H1 (cell line): ENCODE measurements around the gene ENO4. TPM values are rescaled to one million over a fixed set of nuclear protein-coding genes. Genes with fewer than 3 reads are reported as not detected.

Source experiments
- CTCF ChIA-PET: fragments of 300-600 bp; sonication (Branson Sonifier 250); formaldehyde crosslinking; loops from one replicate; lab custom pipeline; 2021; ENCODE audit not compliant: partially characterized antibody; lab: Charles Lee
- POLR2A ChIA-PET: fragments of 300-600 bp; sonication (Branson Sonifier 250); formaldehyde crosslinking; loops from one replicate; lab custom pipeline; 2021; ENCODE audit warnings: inconsistent platforms; ENCODE audit not compliant: partially characterized antibody; lab: Charles Lee
- DNase-seq, 2 experiments: peaks; one replicate each; pipeline versions ENCODE4 v3.0.0 to v3.0.0-alpha.2; 2010 to 2022; ENCODE audit warnings: low spot score in 2 of 2, low read depth in 1 of 2, mixed read lengths in 1 of 2
- FAIRE-seq: peaks from 2 replicates; lab custom pipeline; 2011; peaks lifted over from hg19 to GRCh38; lab: Jason Lieb, UNC
- H2AFZ ChIP-seq: 2 replicates; pipeline ENCODE4 v1.8.1; 2012; ENCODE audit warnings: low read length, inconsistent platforms
- H2AK5ac ChIP-seq: 2 replicates; pipeline ENCODE4 v1.6.1; 2013; ENCODE audit warnings: low read depth, low read length
- H2BK120ac ChIP-seq: replicated peaks from 2 replicates; pipeline ENCODE3; 2013; ENCODE audit warnings: low read depth, low read length, inconsistent platforms
- H2BK12ac ChIP-seq: 2 replicates; pipeline ENCODE4 v1.6.1; 2013; ENCODE audit warnings: low read depth, low read length
- H2BK15ac ChIP-seq: 2 replicates; pipeline ENCODE4 v1.6.1; 2013; ENCODE audit warnings: low read length
- H2BK20ac ChIP-seq: 2 replicates; pipeline ENCODE4 v1.6.1; 2013; ENCODE audit warnings: low read length
- H2BK5ac ChIP-seq: 2 replicates; pipeline ENCODE4 v1.6.1; 2013; ENCODE audit warnings: low read depth, low read length
- H3K14ac ChIP-seq: 2 replicates; pipeline ENCODE4 v1.6.1; 2013; ENCODE audit warnings: inconsistent platforms; ENCODE audit not compliant: insufficient read length
- H3K18ac ChIP-seq: 2 replicates; pipeline ENCODE4 v1.6.1; 2013; ENCODE audit warnings: low read length; ENCODE audit errors: extremely low read depth
- H3K23ac ChIP-seq: 2 replicates; pipeline ENCODE4 v1.6.1; 2013; ENCODE audit warnings: inconsistent platforms; ENCODE audit not compliant: insufficient read length
- H3K23me2 ChIP-seq: 2 replicates; pipeline ENCODE4 v1.6.1; 2013; ENCODE audit warnings: low read depth, low read length
- H3K27ac ChIP-seq: 2 replicates; pipeline ENCODE4 v1.6.1; 2011; ENCODE audit warnings: low read depth, low read length, inconsistent platforms
- H3K27me3 ChIP-seq, 4 experiments: replicated peaks in 1 of 4; 1 replicate in 1 of 4; 2 replicates in 3 of 4; pipeline versions ENCODE4 v1.6.1 to v1.8.1; 2011 to 2013; ENCODE audit warnings: low read length in 3 of 4, mild to moderate bottlenecking in 3 of 4, inconsistent platforms in 2 of 4, mixed read lengths in 2 of 4, moderate library complexity in 1 of 4; ENCODE audit not compliant: control insufficient read depth in 3 of 4, insufficient read depth in 3 of 4; ENCODE audit errors: extremely low read depth in 1 of 4
- H3K36me3 ChIP-seq, 4 experiments: 2 replicates each; pipeline versions ENCODE4 v1.6.1 to v1.8.1; 2011 to 2013; ENCODE audit warnings: mild to moderate bottlenecking in 4 of 4, low read length in 3 of 4, moderate library complexity in 2 of 4, control low read depth in 1 of 4, inconsistent platforms in 1 of 4; ENCODE audit not compliant: insufficient read depth in 4 of 4, control insufficient read depth in 2 of 4
- H3K4ac ChIP-seq: replicated peaks from 2 replicates; pipeline ENCODE3; 2013; ENCODE audit warnings: low read length, low read depth, mixed read lengths, inconsistent platforms; ENCODE audit not compliant: insufficient read length
- H3K4me1 ChIP-seq, 4 experiments: replicated peaks in 1 of 4; 1 replicate in 1 of 4; 2 replicates in 3 of 4; pipeline versions ENCODE4 v1.6.1 to v1.8.1; 2011 to 2013; ENCODE audit warnings: low read length in 3 of 4, inconsistent platforms in 2 of 4, mixed read lengths in 1 of 4; ENCODE audit not compliant: insufficient read depth in 4 of 4, control insufficient read depth in 3 of 4
- H3K4me2 ChIP-seq, 2 experiments: 2 replicates each; pipeline versions ENCODE4 v1.6.1 to v1.8.1; 2011 to 2013; ENCODE audit warnings: low read depth in 2 of 2, low read length in 2 of 2, control low read depth in 1 of 2, inconsistent platforms in 1 of 2, mild to moderate bottlenecking in 1 of 2; ENCODE audit not compliant: insufficient read depth in 1 of 2
- H3K4me3 ChIP-seq, 4 experiments: fragments of 200-600, 300-600 bp in 1 of 4; sonication (generic), shearing (Covaris generic), sonication (Bioruptor Twin) in 1 of 4; 2 replicates each; pipeline versions ENCODE4 v1.5.1 to v1.8.1; 2011 to 2016; ENCODE audit warnings: low read length in 4 of 4, low read depth in 3 of 4, control low read depth in 2 of 4, inconsistent platforms in 2 of 4, mild to moderate bottlenecking in 2 of 4, mixed read lengths in 1 of 4, moderate library complexity in 1 of 4; ENCODE audit not compliant: insufficient read depth in 2 of 4; ENCODE audit errors: extremely low read depth in 1 of 4
- H3K56ac ChIP-seq: replicated peaks from 2 replicates; pipeline ENCODE3; 2013; ENCODE audit warnings: low read depth, mild to moderate bottlenecking, mixed read lengths, low read length, inconsistent platforms; ENCODE audit not compliant: insufficient read length
- H3K79me1 ChIP-seq: 2 replicates; pipeline ENCODE4 v1.6.1; 2013; ENCODE audit warnings: low read depth, low read length, control low read depth
- H3K79me2 ChIP-seq, 2 experiments: 2 replicates each; pipeline versions ENCODE4 v1.6.1 to v1.8.1; 2012 to 2013; ENCODE audit warnings: low read length in 2 of 2, mild to moderate bottlenecking in 2 of 2, inconsistent platforms in 1 of 2; ENCODE audit not compliant: insufficient read depth in 2 of 2, control insufficient read depth in 1 of 2
- H3K9ac ChIP-seq, 4 experiments: replicated peaks in 1 of 4; 1 replicate in 1 of 4; 2 replicates in 3 of 4; pipeline versions ENCODE4 v1.6.1 to v1.8.1; 2011 to 2013; ENCODE audit warnings: low read depth in 3 of 4, low read length in 3 of 4, control low read depth in 2 of 4, mild to moderate bottlenecking in 2 of 4, moderate library complexity in 2 of 4, inconsistent platforms in 1 of 4; ENCODE audit errors: extremely low read depth in 1 of 4
- H3K9me3 ChIP-seq, 2 experiments: 2 replicates each; pipeline versions ENCODE4 v1.6.1 to v1.8.1; 2012 to 2013; ENCODE audit warnings: mild to moderate bottlenecking in 2 of 2, moderate library complexity in 2 of 2, control low read depth in 1 of 2, inconsistent platforms in 1 of 2, low read depth in 1 of 2, low read length in 1 of 2, mixed read lengths in 1 of 2; ENCODE audit not compliant: insufficient read depth in 2 of 2
- H4K20me1 ChIP-seq, 2 experiments: replicated peaks in 1 of 2; 2 replicates each; pipeline versions ENCODE3 to v1.8.1; 2011 to 2013; ENCODE audit warnings: inconsistent platforms in 2 of 2, low read length in 2 of 2, mild to moderate bottlenecking in 1 of 2; ENCODE audit not compliant: insufficient read depth in 2 of 2, control insufficient read depth in 1 of 2
- H4K5ac ChIP-seq: 2 replicates; pipeline ENCODE4 v1.6.1; 2013; ENCODE audit warnings: low read length, low read depth, mixed read lengths, inconsistent platforms; ENCODE audit not compliant: insufficient read length
- H4K8ac ChIP-seq: 2 replicates; pipeline ENCODE4 v1.8.0; 2013; ENCODE audit warnings: mild to moderate bottlenecking, moderate library complexity, low read length, inconsistent platforms; ENCODE audit not compliant: insufficient read depth; ENCODE audit errors: extremely low read depth
- H4K91ac ChIP-seq: replicated peaks from 2 replicates; pipeline ENCODE3; 2013; ENCODE audit warnings: low read length, mixed read lengths, inconsistent platforms; ENCODE audit not compliant: insufficient read length
- BACH1 ChIP-seq: IDR thresholded peaks from 2 replicates; pipeline ENCODE4 v1.6.1; 2012; ENCODE audit warnings: low read length, improper control_type of control experiment
- BCL11A ChIP-seq, 2 experiments: IDR thresholded peaks; one replicate each; pipeline ENCODE4 v1.6.1; 2011; ENCODE audit warnings: low read depth in 2 of 2, low read length in 2 of 2, mild to moderate bottlenecking in 2 of 2
- BRCA1 ChIP-seq: IDR thresholded peaks from 2 replicates; pipeline ENCODE4 v1.6.1; 2012; ENCODE audit warnings: low read depth, low read length, improper control_type of control experiment
- GABPA ChIP-seq: IDR thresholded peaks from 2 replicates; pipeline ENCODE4 v1.6.1; 2011; ENCODE audit warnings: mild to moderate bottlenecking, low read length, moderate library complexity, borderline replicate concordance; ENCODE audit not compliant: insufficient read depth
- HDAC6 ChIP-seq: IDR thresholded peaks from one replicate; pipeline ENCODE4 v1.7.1; 2012; ENCODE audit warnings: low read depth, mild to moderate bottlenecking, inconsistent platforms, low read length, moderate library complexity
- JUN ChIP-seq: IDR thresholded peaks from 2 replicates; pipeline ENCODE4 v1.6.1; 2011; ENCODE audit warnings: low read depth, mild to moderate bottlenecking, improper control_type of control experiment, low read length
- KDM5A ChIP-seq: fragments of 200-600 bp; IDR thresholded peaks from 2 replicates; pipeline ENCODE4 v1.7.1; 2012; ENCODE audit warnings: mild to moderate bottlenecking, low read length, inconsistent platforms, mixed read lengths
- RFX5 ChIP-seq: IDR thresholded peaks from 2 replicates; pipeline ENCODE4 v1.6.1; 2011; ENCODE audit warnings: low read depth, low read length, improper control_type of control experiment, borderline replicate concordance
- RNF2 ChIP-seq: fragments of 200-900, 300-1000 bp; sonication (generic); IDR thresholded peaks from 2 replicates; pipeline ENCODE4 v1.7.1; 2016; ENCODE audit warnings: borderline replicate concordance, low read depth, mild to moderate bottlenecking, antibody characterized with exemption, low read length; ENCODE audit not compliant: poor library complexity, severe bottlenecking; ENCODE audit errors: missing control alignments
- RXRA ChIP-seq: IDR thresholded peaks from 2 replicates; pipeline ENCODE4 v1.6.1; 2011; ENCODE audit warnings: low read depth, mild to moderate bottlenecking, low read length, moderate library complexity; ENCODE audit not compliant: insufficient read depth
- SAP30 ChIP-seq: fragments of 300-600 bp; sonication (generic); IDR thresholded peaks from 2 replicates; pipeline ENCODE4 v1.7.1; 2012; ENCODE audit warnings: low read length, moderate library complexity, mild to moderate bottlenecking, inconsistent platforms; ENCODE audit not compliant: insufficient read depth, insufficient replicate concordance
- TAF1 ChIP-seq: IDR thresholded peaks from 2 replicates; pipeline ENCODE4 v1.6.1; 2011; ENCODE audit warnings: mild to moderate bottlenecking, low read depth, low read length
- WGBS, 2 experiments: shearing (Covaris generic) in 1 of 2; methylation state at CpG; one replicate each; pipeline versions ENCODE4 v1.1.6 to v1.1.7; 2013 to 2015; ENCODE audit warnings: low lambda C conversion rate in 2 of 2, mixed read lengths in 2 of 2, inconsistent platforms in 1 of 2, low coverage in 1 of 2, missing lambda C conversion rate in 1 of 2; ENCODE audit not compliant: insufficient replicate concordance in 2 of 2, insufficient coverage in 1 of 2, insufficient read length in 1 of 2; ENCODE audit errors: extremely low coverage in 1 of 2, missing lambda C conversion rate in 1 of 2; 5-methylcytosine and 5-hydroxymethylcytosine counted together
- polyA plus RNA-seq, 7 experiments: library from polyadenylated mRNA; depleted of rRNA in 3 of 7; stranded (reverse) in 5 of 7; unstranded in 2 of 7; fragments of >200 nt in 5 of 7; fragments of 200-250 nt in 2 of 7; gene quantifications; 1 replicate in 5 of 7; 2 replicates in 1 of 7; 4 replicates in 1 of 7; pipeline versions ENCODE4 v1.2.1 to v1.2.3, GENCODE V29; 2011 to 2013; ENCODE audit warnings: missing spikeins in 2 of 7, mixed read lengths in 2 of 7
- total RNA-seq: library from RNA; stranded (reverse); fragmentation: NEBNext Ultra II Directional; extraction: Animal tissue kit (Norgen Biotek cat#: 25700); gene quantifications from 2 replicates; pipeline ENCODE4 v1.2.1, GENCODE V29; 2021

Gene ENO4
- total and polyA plus RNA-seq, 2 of the 8 experiments (the other 6 are each of a cell fraction or from before 2014, with no cell fraction given), result 0.77 TPM; not detected in 1

- H2AK5ac ChIP-seq, result no peak overlapping the region
- H4K91ac ChIP-seq, result no peak overlapping the region
- no peaks in the 10 kb centered on the region for H3K4me1 ChIP-seq
- H3K14ac ChIP-seq, result no peak overlapping the region
- no peak for FAIRE-seq
- H4K20me1 ChIP-seq, result no peaks in the 10 kb centered on the region
- no peak for DNase-seq
- H3K79me2 ChIP-seq, result no peaks in the 10 kb centered on the region
- no peak overlapping the region for H2BK12ac ChIP-seq
- no peak overlapping the region for H4K8ac ChIP-seq
- H3K27ac ChIP-seq, result no peak overlapping the region
- peaks cover 0 to 5% (median 2%) of the 10 kb centered on the region in 4 experiments; a peak in 1 of 8 replicates for H3K36me3 ChIP-seq
- H2BK15ac ChIP-seq, result no peak overlapping the region
- no peak overlapping the region for H3K18ac ChIP-seq
- CTCF ChIA-PET, result no interaction called here
- 90% methylated on average over 6 of the region's 6 CpGs; no CpG with 5 or more reads in 1 of the 2 experiments for WGBS, 2 experiments
- H3K23ac ChIP-seq, result no peak overlapping the region
- no peak overlapping the region for H3K4me2 ChIP-seq
- no peak overlapping the region for H3K56ac ChIP-seq
- H3K4me3 ChIP-seq, result no peak overlapping the region
- H2BK5ac ChIP-seq, result no peak overlapping the region
- H3K27me3 ChIP-seq, result no peaks in the 10 kb centered on the region
- no peaks in the 10 kb centered on the region for H3K79me1 ChIP-seq
- no peak overlapping the region for H2BK20ac ChIP-seq
- H2AFZ ChIP-seq, result no peak overlapping the region
- H3K23me2 ChIP-seq, result no peaks in the 10 kb centered on the region
- H3K9ac ChIP-seq, result no peak overlapping the region
- no peak overlapping the region for H2BK120ac ChIP-seq
- POLR2A ChIA-PET, result no interaction called here
- no peak overlapping the region for H4K5ac ChIP-seq
- H3K4ac ChIP-seq, result no peak overlapping the region
- peaks cover 0 to 4% of the 10 kb centered on the region in 2 experiments; a peak in 1 of 4 replicates for H3K9me3 ChIP-seq
- TF ChIP-seq RFX5 (no peak), BRCA1 (no peak), GABPA (no peak), HDAC6 (no peak), RNF2 (no peak), JUN (no peak), BCL11A (IDR thresholded peaks at IDR 0.05; ENCODE audit: low read depth in 2 of 2, low read length in 2 of 2) (no peak), RXRA (no peak), TAF1 (no peak), KDM5A (no peak), SAP30 (no peak), BACH1 (no peak)
These were observed 82.5 kb downstream of the ENO4 start for GRCh38 chr10:116931806-116932205.
